Skeletal muscle satellite cell (primary cell): Measurements from ENCODE around the gene TCF19. TPM values are rescaled to one million over a fixed set of nuclear protein-coding genes. Genes with fewer than 3 reads are reported as not detected.

Experiments
- H3K27me3 ChIP-seq: 2 replicates; pipeline ENCODE4 v1.7.0; 2013; ENCODE audit warnings: low read length; ENCODE audit not compliant: control insufficient read depth, insufficient read depth
- H3K36me3 ChIP-seq: 2 replicates; pipeline ENCODE4 v1.7.0; 2013; ENCODE audit warnings: mild to moderate bottlenecking, control low read depth, low read length; ENCODE audit not compliant: insufficient read depth
- H3K4me1 ChIP-seq: 2 replicates; pipeline ENCODE4 v1.7.0; 2013; ENCODE audit warnings: low read length; ENCODE audit not compliant: control insufficient read depth, insufficient read depth
- H3K4me2 ChIP-seq: 2 replicates; pipeline ENCODE4 v1.7.0; 2013; ENCODE audit warnings: mild to moderate bottlenecking, low read length
- H3K4me3 ChIP-seq: 2 replicates; pipeline ENCODE4 v1.7.0; 2013; ENCODE audit warnings: low read length
- H3K9ac ChIP-seq: 2 replicates; pipeline ENCODE4 v1.7.0; 2013; ENCODE audit warnings: mild to moderate bottlenecking, low read depth, low read length, moderate library complexity
- H3K9me3 ChIP-seq: replicated peaks from 2 replicates; pipeline ENCODE4 v1.7.0; 2013; ENCODE audit warnings: mild to moderate bottlenecking, control low read depth, low read length
- total RNA-seq: library from RNA; depleted of rRNA; stranded (reverse); fragments of >200 nt; gene quantifications from 2 replicates; pipeline ENCODE4 v1.2.3, GENCODE V29; 2012; rRNA removed

The TCF19 gene, protein sequence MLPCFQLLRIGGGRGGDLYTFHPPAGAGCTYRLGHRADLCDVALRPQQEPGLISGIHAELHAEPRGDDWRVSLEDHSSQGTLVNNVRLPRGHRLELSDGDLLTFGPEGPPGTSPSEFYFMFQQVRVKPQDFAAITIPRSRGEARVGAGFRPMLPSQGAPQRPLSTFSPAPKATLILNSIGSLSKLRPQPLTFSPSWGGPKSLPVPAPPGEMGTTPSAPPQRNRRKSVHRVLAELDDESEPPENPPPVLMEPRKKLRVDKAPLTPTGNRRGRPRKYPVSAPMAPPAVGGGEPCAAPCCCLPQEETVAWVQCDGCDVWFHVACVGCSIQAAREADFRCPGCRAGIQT
- total RNA-seq = 13.4 and 19.2 TPM in 2 replicates

GRCh38 chr6:31158140-31158862 is at the start of gene TCF19:
Gene TCF19, plus strand, starts transcription at chr6:31158589. Its CDS starts 881 bp downstream, at chr6:31159470.
- Histone ChIP-seq H3K9me3 (no peaks in the 10 kb centered on the region), H3K36me3 (peaks cover 21% of the 10 kb centered on the region), H3K4me3 (peak within 1 kb of the TSS; percentile 84), H3K9ac (peak within 1 kb of the TSS; percentile 87), H3K27me3 (no peaks in the 10 kb centered on the region), H3K4me2 (peak within 1 kb of the TSS; percentile 93), H3K4me1 (peaks cover 17% of the 10 kb centered on the region)

DNA sequence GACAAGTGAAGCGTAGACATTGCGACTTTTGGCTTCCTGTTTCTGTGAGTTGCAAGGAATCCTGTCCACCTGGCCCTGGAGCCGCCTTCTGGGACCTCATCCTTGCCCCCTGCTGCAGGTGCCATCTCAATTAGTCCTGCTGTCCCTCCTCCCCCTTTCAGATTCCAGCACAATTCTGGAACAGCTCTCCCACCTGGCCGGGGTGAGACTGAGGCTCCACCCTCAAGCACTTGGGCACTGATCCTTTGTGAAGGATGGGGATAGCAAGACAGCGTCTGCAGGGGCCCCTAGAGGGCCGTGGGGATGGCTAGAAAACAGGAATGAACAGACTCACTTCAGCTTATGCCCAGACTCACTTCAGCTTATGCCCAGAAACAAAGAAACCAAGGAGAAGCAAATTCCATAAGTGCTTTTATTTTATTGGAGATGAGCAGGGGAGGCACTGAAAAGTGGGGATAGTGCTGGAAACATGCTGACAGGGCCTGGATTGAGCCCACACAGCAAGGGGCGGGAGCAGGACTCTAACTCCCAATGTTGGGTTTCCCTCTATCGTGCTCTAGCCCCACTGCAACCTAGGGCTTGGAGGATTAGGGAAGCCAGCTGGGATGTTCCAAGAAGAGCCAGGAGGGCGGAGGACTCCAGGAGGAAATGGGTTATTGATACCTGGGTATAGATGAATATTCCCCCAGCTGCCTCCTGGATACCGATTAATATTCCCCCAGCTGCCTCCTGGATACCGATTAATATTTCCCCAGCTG is 47.4 kb upstream of the TCF19 start:
- Histone ChIP-seq H3K36me3 (no peaks in the 10 kb centered on the region), H3K4me2 (no peak overlapping the region), H3K27me3 (peaks cover 20% of the 10 kb centered on the region), H3K9ac (no peak overlapping the region), H3K9me3 (no peaks in the 10 kb centered on the region), H3K4me3 (no peak overlapping the region), H3K4me1 (peaks cover 23% of the 10 kb centered on the region)

GRCh38 chr6:31111712-31112111 is 46.7 kb upstream of the TCF19 start:
- no peaks in the 10 kb centered on the region for H3K9me3 ChIP-seq
- no peak overlapping the region for H3K9ac ChIP-seq
- peaks cover 17% of the 10 kb centered on the region for H3K27me3 ChIP-seq
- no peaks in the 10 kb centered on the region for H3K36me3 ChIP-seq
- peaks cover 23% of the 10 kb centered on the region for H3K4me1 ChIP-seq
- H3K4me2 ChIP-seq = no peak overlapping the region
- no peak overlapping the region for H3K4me3 ChIP-seq

- Histone ChIP-seq H3K36me3 (no peaks in the 10 kb centered on the region), H3K4me2 (no peak within 1 kb of the TSS), H3K9ac (no peak within 1 kb of the TSS), H3K4me3 (no peak within 1 kb of the TSS), H3K27me3 (peaks cover 11% of the 10 kb centered on the region), H3K4me1 (peaks cover 23% of the 10 kb centered on the region), H3K9me3 (no peaks in the 10 kb centered on the region)
Observed at GRCh38 chr6:31112478-31112877, 45.9 kb upstream of the TCF19 start, which contains the start of gene C6orf15. Gene C6orf15, minus strand, starts transcription at chr6:31112575. Its CDS starts 20 bp downstream, at chr6:31112555.

DNA sequence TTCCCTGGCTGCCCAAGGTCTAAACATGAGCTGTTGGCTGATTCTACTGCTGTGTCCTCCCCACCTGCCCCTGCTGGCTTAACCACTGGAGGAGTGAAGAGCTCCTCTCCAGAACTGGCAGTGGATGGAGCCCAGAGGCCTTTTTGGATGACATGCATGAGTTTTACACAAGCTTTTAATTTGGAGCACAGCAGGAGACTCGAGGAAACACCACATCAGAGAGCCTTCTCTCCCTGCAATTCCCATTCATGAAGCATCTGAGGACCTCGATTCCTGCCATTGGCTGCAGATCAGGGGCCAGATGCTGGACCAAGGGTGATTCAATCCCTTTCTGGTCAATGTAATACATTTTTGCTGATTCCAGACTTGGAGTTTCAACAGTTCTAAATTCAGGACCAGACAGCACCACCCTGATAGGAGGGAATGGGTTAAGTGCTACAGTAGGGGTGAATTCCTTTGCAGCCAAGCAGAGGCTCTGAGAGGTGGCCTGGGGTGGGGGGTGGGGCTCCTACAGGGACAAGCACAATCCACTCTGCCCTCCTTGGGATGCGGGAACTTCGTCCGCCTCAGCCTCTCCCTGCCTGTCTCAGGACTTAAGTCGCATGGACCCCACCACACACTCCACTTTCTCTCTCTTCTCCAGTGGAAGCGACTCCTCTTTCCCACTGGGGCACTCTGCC is 44.4 kb upstream of the TCF19 start:
- Histone ChIP-seq H3K4me1 (peaks cover 23% of the 10 kb centered on the region), H3K4me2 (peak overlapping the region; percentile 66), H3K4me3 (peak overlapping the region; percentile 30), H3K36me3 (no peaks in the 10 kb centered on the region), H3K9me3 (no peaks in the 10 kb centered on the region), H3K9ac (peak overlapping the region; percentile 27), H3K27me3 (peaks cover 9% of the 10 kb centered on the region)

- Histone ChIP-seq H3K4me1 (peaks cover 23% of the 10 kb centered on the region), H3K9ac (peak within 1 kb of the TSS; percentile 71), H3K27me3 (peaks cover 7% of the 10 kb centered on the region), H3K36me3 (no peaks in the 10 kb centered on the region), H3K4me2 (peak within 1 kb of the TSS; percentile 66), H3K4me3 (peak within 1 kb of the TSS; percentile 50), H3K9me3 (no peaks in the 10 kb centered on the region)
Observed at GRCh38 chr6:31114541-31114878, 43.9 kb upstream of the TCF19 start, which contains the start of gene PSORS1C1. Gene PSORS1C1, plus strand, starts transcription at chr6:31114800. Its CDS starts 14,833 bp downstream, at chr6:31129633.

GRCh38 chr6:31114970-31115849 is 43.2 kb upstream of the TCF19 start:
- peak overlapping the region; percentile 71 for H3K9ac ChIP-seq
- no peaks in the 10 kb centered on the region for H3K36me3 ChIP-seq
- peaks cover 23% of the 10 kb centered on the region for H3K4me1 ChIP-seq
- no peaks in the 10 kb centered on the region for H3K9me3 ChIP-seq
- H3K4me2 ChIP-seq = peak overlapping the region; percentile 66
- peak overlapping the region; percentile 50 for H3K4me3 ChIP-seq
- H3K27me3 ChIP-seq = no peaks in the 10 kb centered on the region

DNA sequence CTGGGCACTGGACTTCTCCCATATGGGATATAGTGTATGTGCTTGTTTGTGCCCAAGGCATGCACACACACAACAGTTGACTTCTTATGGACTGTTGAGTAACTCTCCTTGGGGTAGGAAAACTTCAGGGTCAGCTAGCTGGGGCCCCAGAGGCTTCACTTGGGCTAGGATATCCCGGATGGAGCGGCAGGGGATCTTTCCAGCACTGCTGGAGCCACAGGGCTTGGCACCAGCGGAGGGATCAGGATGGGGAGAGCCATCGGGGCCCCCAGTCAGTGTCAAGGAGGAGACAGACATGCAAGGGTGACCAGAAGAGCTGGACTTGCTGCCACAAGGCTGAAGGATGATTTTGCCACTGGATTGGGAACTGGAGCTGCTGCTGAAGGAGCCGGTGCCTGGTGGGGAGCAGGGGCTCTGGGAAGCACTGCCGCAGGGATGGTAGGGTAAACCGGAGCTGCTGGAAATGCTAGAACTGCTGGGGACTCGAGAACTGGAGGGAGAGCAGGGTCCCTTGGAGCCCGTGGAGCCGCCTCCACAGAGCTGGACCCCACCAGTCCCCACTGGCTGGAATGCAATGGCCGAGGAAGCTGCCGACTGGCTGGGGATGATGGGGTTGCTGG is 42.3 kb upstream of the TCF19 start:
- H3K4me3 ChIP-seq = no peak overlapping the region
- H3K4me2 ChIP-seq = no peak overlapping the region
- no peaks in the 10 kb centered on the region for H3K27me3 ChIP-seq
- peaks cover 23% of the 10 kb centered on the region for H3K4me1 ChIP-seq
- H3K9me3 ChIP-seq = no peaks in the 10 kb centered on the region
- no peak overlapping the region for H3K9ac ChIP-seq
- H3K36me3 ChIP-seq = no peaks in the 10 kb centered on the region

DNA sequence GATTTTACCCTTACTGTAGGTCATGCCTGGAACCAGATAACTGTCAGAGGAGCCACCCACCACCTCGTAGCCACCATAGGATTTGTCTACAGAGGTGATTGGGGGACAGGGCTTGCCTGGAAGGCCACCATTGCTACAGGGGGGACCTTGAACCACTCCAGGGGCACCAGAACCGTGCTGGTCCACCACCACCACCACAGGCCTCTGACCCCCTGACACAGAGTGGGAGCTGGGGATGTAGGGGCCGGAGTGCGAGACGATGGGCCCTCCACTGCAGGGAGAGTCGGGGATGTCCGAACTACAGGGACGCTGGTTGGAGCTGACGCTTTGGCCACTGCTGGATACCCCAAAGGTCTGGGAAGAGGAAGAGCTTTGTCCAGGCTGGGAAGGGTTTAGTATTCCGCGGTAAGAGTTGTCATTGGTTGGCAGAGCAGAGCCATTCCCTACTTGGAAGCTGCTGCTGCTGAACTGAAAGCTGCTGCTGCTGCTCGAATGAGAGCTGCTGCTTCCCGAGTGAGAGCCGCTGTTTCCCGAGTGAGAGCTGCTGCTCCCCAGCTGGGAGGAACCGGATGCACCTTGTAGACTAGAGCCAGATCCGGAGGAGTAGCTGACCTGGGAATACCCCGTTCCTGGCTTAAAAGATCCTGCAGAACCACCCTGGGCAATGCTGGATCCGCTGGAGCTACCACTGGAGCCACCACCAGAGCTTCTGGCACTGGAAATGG is 41.6 kb upstream of the TCF19 start:
- H3K4me3 ChIP-seq = no peak overlapping the region

More for the DNA sequence above, 41.6 kb upstream of the TCF19 start:
- Histone ChIP-seq H3K9me3 (no peaks in the 10 kb centered on the region), H3K27me3 (no peaks in the 10 kb centered on the region), H3K4me2 (peak overlapping the region; percentile 22), H3K36me3 (no peaks in the 10 kb centered on the region), H3K4me1 (peaks cover 23% of the 10 kb centered on the region), H3K9ac (no peak overlapping the region)
